HepG2 (cell line): ENCODE results near the gene IFI30. TPM values are rescaled to one million over a fixed set of nuclear protein-coding genes. Genes with fewer than 3 reads are reported as not detected.

Experiments
- ATF7-NPFF ChIP-seq: sonication (generic); formaldehyde crosslinking; IDR thresholded peaks from 2 replicates; pipeline ENCODE4 v1.8.1; 2023; ENCODE audit warnings: mild to moderate bottlenecking, low read depth, missing genetic modification reagents, moderate library complexity
- BHLHE40 ChIP-seq: IDR thresholded peaks from 2 replicates; pipeline ENCODE4 v1.6.1; 2011; ENCODE audit warnings: low read length, improper control_type of control experiment
- ETV5 ChIP-seq: IDR thresholded peaks from 2 replicates; pipeline ENCODE4 v1.6.1; 2018; ENCODE audit warnings: missing biosample characterization, missing genetic modification reagents, inconsistent platforms, borderline replicate concordance
- HNRNPL ChIP-seq: fragments of 200-400 bp; formaldehyde crosslinking; IDR thresholded peaks from 2 replicates; pipeline ENCODE4 v1.6.1; 2017; ENCODE audit warnings: mild to moderate bottlenecking, low read depth, low read length
- KAT8 ChIP-seq: IDR thresholded peaks from 2 replicates; pipeline ENCODE4 v1.6.1; 2016; ENCODE audit warnings: missing genetic modification reagents, missing compliant biosample characterization
- PLRG1 ChIP-seq: fragments of 450-650 bp; conservative IDR thresholded peaks from 2 replicates; pipeline ENCODE4 v1.6.1; 2016
- RARA ChIP-seq: IDR thresholded peaks from 2 replicates; pipeline ENCODE4 v1.6.1; 2016; ENCODE audit warnings: missing genetic modification reagents, missing compliant biosample characterization
- RFX5 ChIP-seq: IDR thresholded peaks from 2 replicates; pipeline ENCODE4 v1.6.1; 2011; ENCODE audit warnings: low read depth, low read length, improper control_type of control experiment
- SAP130 ChIP-seq: IDR thresholded peaks from 2 replicates; pipeline ENCODE4 v1.6.1; 2016; ENCODE audit warnings: low read depth
- SIN3A ChIP-seq: IDR thresholded peaks from 2 replicates; pipeline ENCODE4 v1.6.1; 2011; ENCODE audit warnings: low read depth, mild to moderate bottlenecking, control low read depth, low read length, borderline replicate concordance
- SMAD1 ChIP-seq: sonication (generic); formaldehyde crosslinking; IDR thresholded peaks from 2 replicates; pipeline ENCODE4 v1.4.0; 2020; ENCODE audit warnings: missing genetic modification reagents, low read depth, mild to moderate bottlenecking, borderline replicate concordance
- TFAP4 ChIP-seq: sonication (generic); IDR thresholded peaks from 2 replicates; pipeline ENCODE4 v1.6.1; 2016; ENCODE audit warnings: low read depth, borderline replicate concordance
- ZNF121 ChIP-seq: sonication (generic); formaldehyde crosslinking; IDR thresholded peaks from 2 replicates; pipeline ENCODE4 v1.5.0; 2020; ENCODE audit warnings: mild to moderate bottlenecking, missing genetic modification reagents
- ZNF264 ChIP-seq: sonication (generic); formaldehyde crosslinking; IDR thresholded peaks from 2 replicates; pipeline ENCODE4 v1.4.0; 2020; ENCODE audit warnings: missing genetic modification reagents
- ZNF292 ChIP-seq: sonication (generic); formaldehyde crosslinking; IDR thresholded peaks from 2 replicates; pipeline ENCODE4 v1.8.1; 2022; ENCODE audit warnings: mild to moderate bottlenecking, low read depth, missing genetic modification reagents, borderline replicate concordance
- ZNF746 ChIP-seq: sonication (generic); formaldehyde crosslinking; IDR thresholded peaks from 2 replicates; pipeline ENCODE4 v1.8.0; 2022; ENCODE audit warnings: mild to moderate bottlenecking, missing genetic modification reagents
- ZNF747 ChIP-seq: sonication (generic); formaldehyde crosslinking; IDR thresholded peaks from 2 replicates; pipeline ENCODE4 v1.8.1; 2023; ENCODE audit warnings: missing genetic modification reagents, mild to moderate bottlenecking, borderline replicate concordance
- ZNF891 ChIP-seq: sonication (generic); formaldehyde crosslinking; IDR thresholded peaks from 2 replicates; pipeline ENCODE4 v1.5.0; 2020; ENCODE audit warnings: mild to moderate bottlenecking, missing genetic modification reagents
- ZSCAN29 ChIP-seq: sonication (generic); formaldehyde crosslinking; conservative IDR thresholded peaks from 2 replicates; pipeline ENCODE4 v1.4.0; 2020; ENCODE audit warnings: mild to moderate bottlenecking, missing genetic modification reagents
- ZSCAN9 ChIP-seq: IDR thresholded peaks from 2 replicates; pipeline ENCODE4 v1.6.1; 2016; ENCODE audit warnings: borderline replicate concordance
- polyA plus RNA-seq, 8 experiments: library from polyadenylated mRNA; depleted of rRNA in 3 of 8; stranded (reverse) in 7 of 8; unstranded in 1 of 8; fragments of >200 nt; fragmentation: Illumina TruSeq in 4 of 8; extraction: Trizol in 4 of 8; gene quantifications; 2 replicates each; pipeline versions ENCODE4 v1.2.1 to v1.2.3, GENCODE V29; 2011 to 2016; ENCODE audit warnings: low read depth in 4 of 8, missing spikeins in 1 of 8, mixed read lengths in 1 of 8; ENCODE audit not compliant: insufficient read depth in 1 of 8
- total RNA-seq, 5 experiments: library from RNA; depleted of rRNA; stranded (reverse); fragments of >200 nt; fragmentation: Illumina TruSeq; extraction: Trizol; gene quantifications; 2 replicates each; pipeline ENCODE4 v1.2.3, GENCODE V29; 2016; ENCODE audit warnings: low read depth in 1 of 5
- TF ChIP-seq, protein P1 (sequence below): sonication (generic); formaldehyde crosslinking; IDR thresholded peaks from 2 replicates; pipeline ENCODE4 v1.4.0; 2020; ENCODE audit warnings: mild to moderate bottlenecking, missing genetic modification reagents
- TF ChIP-seq, protein P2 (sequence below): sonication (generic); formaldehyde crosslinking; IDR thresholded peaks from 2 replicates; pipeline ENCODE4 v1.5.0; 2020; ENCODE audit warnings: missing genetic modification reagents
- TF ChIP-seq, protein P3 (sequence below), 2 experiments: sonication (generic) in 1 of 2; formaldehyde crosslinking in 1 of 2; IDR thresholded peaks; 2 replicates each; pipeline versions ENCODE4 v1.4.0 to v1.6.1; 2018 to 2020; ENCODE audit warnings: missing genetic modification reagents in 2 of 2, borderline replicate concordance in 1 of 2, low read depth in 1 of 2, mild to moderate bottlenecking in 1 of 2, missing biosample characterization in 1 of 2

Gene IFI30
- total and polyA plus RNA-seq, 2 of the 13 experiments (the other 11 are each of a cell fraction or from before 2014, with no cell fraction given): 25.0 to 79.4 TPM

DNA sequence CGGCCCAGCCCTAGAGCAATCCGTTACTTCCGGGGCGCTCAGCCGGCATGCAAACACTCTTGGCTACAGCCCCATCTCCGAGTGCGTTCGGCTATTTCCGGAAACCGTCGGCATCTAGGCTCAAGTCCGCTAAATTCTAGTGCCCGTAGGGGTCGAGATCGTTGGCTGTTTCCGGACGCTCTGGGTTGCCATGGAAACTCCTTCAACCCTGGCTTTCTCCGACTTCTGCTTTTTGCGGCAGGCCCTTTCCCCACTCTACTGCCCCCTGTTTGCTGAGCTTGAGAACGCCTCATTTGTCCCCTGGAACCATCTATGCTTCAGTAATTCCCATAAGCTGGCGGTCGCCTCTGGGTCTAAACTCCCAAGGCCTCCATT, 21.2 kb upstream of the IFI30 start (continued):
- TF ChIP-seq, protein P1, sequence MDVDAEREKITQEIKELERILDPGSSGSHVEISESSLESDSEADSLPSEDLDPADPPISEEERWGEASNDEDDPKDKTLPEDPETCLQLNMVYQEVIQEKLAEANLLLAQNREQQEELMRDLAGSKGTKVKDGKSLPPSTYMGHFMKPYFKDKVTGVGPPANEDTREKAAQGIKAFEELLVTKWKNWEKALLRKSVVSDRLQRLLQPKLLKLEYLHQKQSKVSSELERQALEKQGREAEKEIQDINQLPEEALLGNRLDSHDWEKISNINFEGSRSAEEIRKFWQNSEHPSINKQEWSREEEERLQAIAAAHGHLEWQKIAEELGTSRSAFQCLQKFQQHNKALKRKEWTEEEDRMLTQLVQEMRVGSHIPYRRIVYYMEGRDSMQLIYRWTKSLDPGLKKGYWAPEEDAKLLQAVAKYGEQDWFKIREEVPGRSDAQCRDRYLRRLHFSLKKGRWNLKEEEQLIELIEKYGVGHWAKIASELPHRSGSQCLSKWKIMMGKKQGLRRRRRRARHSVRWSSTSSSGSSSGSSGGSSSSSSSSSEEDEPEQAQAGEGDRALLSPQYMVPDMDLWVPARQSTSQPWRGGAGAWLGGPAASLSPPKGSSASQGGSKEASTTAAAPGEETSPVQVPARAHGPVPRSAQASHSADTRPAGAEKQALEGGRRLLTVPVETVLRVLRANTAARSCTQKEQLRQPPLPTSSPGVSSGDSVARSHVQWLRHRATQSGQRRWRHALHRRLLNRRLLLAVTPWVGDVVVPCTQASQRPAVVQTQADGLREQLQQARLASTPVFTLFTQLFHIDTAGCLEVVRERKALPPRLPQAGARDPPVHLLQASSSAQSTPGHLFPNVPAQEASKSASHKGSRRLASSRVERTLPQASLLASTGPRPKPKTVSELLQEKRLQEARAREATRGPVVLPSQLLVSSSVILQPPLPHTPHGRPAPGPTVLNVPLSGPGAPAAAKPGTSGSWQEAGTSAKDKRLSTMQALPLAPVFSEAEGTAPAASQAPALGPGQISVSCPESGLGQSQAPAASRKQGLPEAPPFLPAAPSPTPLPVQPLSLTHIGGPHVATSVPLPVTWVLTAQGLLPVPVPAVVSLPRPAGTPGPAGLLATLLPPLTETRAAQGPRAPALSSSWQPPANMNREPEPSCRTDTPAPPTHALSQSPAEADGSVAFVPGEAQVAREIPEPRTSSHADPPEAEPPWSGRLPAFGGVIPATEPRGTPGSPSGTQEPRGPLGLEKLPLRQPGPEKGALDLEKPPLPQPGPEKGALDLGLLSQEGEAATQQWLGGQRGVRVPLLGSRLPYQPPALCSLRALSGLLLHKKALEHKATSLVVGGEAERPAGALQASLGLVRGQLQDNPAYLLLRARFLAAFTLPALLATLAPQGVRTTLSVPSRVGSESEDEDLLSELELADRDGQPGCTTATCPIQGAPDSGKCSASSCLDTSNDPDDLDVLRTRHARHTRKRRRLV: no peak; the same call in 1 of the 2 replicates
- TF ChIP-seq KAT8 (CRISPR knock-in tag) (peak; percentile 60), BHLHE40 (no peak), RARA (peak; percentile 3; the same call in 1 of the 2 replicates), ZNF264 (CRISPR knock-in tag) (0 out of 2 replicates have a peak, but pooled peaks have one; percentile 66), ETV5 (peak; percentile 90), ZNF292 (no peak), TFAP4 (peak; percentile 46; the same call in 1 of the 2 replicates), ZNF747 (CRISPR knock-in tag) (peak; percentile 69; the same call in 1 of the 2 replicates), PLRG1 (no peak), ZNF121 (CRISPR knock-in tag) (peak; percentile 81), SMAD1 (no peak), ZSCAN29 (CRISPR knock-in tag) (no peak), SAP130 (CRISPR knock-in tag) (peak; percentile 90), SIN3A (peak; percentile 77; the same call in 1 of the 2 replicates), ZNF891 (CRISPR knock-in tag) (0 out of 2 replicates have a peak, but pooled peaks have one; percentile 34), ZNF746 (no peak; the same call in 1 of the 2 replicates), ZSCAN9 (peak; percentile 37; the same call in 1 of the 2 replicates), HNRNPL (no peak), ATF7-NPFF (no peak), RFX5 (0 out of 2 replicates have a peak, but pooled peaks have one; percentile 41)
- TF ChIP-seq, protein P2, sequence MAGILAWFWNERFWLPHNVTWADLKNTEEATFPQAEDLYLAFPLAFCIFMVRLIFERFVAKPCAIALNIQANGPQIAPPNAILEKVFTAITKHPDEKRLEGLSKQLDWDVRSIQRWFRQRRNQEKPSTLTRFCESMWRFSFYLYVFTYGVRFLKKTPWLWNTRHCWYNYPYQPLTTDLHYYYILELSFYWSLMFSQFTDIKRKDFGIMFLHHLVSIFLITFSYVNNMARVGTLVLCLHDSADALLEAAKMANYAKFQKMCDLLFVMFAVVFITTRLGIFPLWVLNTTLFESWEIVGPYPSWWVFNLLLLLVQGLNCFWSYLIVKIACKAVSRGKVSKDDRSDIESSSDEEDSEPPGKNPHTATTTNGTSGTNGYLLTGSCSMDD: no peak
- TF ChIP-seq, protein P3, sequence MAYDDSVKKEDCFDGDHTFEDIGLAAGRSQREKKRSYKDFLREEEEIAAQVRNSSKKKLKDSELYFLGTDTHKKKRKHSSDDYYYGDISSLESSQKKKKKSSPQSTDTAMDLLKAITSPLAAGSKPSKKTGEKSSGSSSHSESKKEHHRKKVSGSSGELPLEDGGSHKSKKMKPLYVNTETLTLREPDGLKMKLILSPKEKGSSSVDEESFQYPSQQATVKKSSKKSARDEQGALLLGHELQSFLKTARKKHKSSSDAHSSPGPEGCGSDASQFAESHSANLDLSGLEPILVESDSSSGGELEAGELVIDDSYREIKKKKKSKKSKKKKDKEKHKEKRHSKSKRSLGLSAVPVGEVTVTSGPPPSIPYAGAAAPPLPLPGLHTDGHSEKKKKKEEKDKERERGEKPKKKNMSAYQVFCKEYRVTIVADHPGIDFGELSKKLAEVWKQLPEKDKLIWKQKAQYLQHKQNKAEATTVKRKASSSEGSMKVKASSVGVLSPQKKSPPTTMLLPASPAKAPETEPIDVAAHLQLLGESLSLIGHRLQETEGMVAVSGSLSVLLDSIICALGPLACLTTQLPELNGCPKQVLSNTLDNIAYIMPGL (CRISPR knock-in tag; IDR thresholded peaks at IDR 0.05; ENCODE audit: borderline replicate concordance in 1 of 2, low read depth in 1 of 2): peak in 1 of 2 experiments; percentile 56; a peak in 2 of 4 replicates
